ENCODE results near the gene SETBP1.
"Not testable (repeated sequence)": the region's sequence is repeated elsewhere in the genome, so short reads cannot be mapped to it uniquely, and the experiment has no call there.

The SETBP1 gene

DNA sequence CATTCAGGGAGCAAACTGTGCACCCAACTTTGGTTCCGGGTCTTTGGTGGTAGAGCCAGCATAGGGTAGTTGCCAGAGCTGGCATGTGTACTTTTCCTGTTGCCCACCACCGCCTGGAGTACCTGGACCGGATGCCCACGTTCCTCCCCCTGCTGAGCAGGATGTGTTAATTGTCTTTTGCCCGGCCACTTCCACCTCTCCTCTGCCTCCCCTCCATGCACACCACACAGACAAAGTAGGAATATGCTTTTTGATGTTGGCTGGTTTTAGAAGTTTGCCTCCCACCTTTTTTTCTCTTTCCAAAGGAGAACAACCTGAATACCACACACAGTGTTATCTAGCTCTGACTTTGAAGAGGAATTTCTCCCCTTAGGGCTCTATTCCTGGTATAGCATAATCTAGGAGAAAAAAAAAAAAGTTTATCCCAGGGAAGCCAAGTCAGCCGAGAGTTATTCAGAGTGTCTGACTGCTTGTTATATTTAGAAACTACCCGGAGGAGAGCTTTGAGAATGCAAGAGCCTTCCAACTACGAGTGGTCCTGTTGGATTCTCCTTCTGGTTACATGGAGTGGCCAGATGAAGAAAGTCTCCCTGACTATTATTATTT, 111.9 kb downstream of the SETBP1 start:
- DNase-seq (ENCODE audit: low read depth) = no peak

DNA sequence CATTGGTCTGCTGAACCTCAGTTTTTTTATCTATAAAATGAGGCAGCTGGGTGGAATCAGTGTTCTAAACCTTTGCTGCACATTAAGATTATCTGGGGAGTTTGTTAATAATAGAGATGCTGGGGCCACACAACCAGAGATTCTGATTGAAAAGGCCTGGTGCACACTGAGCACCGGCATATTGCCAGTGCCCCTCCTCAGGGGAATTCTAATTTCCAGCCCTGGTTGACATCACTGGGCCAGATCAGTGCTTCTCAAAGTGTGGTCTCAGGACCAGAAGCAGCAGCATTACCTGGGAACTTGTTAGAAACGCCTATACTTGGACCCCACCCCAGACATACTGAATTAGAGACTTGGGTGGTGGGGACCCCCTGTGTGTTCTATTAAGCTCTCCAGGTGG, 112.5 kb downstream of the SETBP1 start:
- DNase-seq (ENCODE audit: low read depth) = no peak

DNA sequence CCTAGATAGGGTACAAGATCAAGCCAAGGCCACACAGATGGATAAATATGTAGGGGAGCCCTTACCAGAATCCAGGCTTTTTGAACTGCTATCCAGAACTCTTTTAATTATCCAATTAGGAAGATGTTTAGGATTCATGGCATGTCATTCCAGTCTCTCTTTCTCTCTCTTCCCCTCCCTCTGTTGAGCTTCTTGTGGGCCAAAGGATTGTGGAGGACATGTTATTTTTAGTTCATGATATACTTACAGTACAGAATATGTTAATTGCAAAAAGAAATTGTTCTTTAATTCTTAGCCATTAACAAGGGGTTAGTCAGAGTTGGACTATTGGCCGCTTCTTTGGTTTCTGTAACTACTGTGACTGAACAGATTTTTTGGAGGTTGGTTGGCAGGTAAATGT, 113.0 kb downstream of the SETBP1 start:
- DNase-seq (ENCODE audit: low read depth) = no peak

DNA sequence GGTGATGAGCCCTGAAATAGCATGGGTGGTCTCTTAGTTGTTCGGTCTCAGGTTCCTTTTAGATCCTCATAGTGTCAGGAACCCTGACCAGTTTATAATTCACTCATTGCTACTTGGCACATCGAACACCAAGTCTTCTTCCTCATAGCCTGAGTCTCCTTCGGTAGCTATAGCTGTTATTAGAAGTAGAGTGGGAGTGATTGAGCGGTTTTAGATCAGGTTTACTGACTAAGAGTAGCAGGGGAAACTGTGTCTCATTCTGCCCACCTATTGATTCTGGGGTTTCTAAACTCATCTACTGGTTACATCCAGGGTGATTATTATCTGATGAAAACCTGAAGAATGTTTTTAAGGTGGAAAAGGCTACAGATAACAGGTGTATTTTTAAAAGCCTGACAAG, 114.6 kb downstream of the SETBP1 start:
- no peak for DNase-seq (ENCODE audit: low read depth)

DNA sequence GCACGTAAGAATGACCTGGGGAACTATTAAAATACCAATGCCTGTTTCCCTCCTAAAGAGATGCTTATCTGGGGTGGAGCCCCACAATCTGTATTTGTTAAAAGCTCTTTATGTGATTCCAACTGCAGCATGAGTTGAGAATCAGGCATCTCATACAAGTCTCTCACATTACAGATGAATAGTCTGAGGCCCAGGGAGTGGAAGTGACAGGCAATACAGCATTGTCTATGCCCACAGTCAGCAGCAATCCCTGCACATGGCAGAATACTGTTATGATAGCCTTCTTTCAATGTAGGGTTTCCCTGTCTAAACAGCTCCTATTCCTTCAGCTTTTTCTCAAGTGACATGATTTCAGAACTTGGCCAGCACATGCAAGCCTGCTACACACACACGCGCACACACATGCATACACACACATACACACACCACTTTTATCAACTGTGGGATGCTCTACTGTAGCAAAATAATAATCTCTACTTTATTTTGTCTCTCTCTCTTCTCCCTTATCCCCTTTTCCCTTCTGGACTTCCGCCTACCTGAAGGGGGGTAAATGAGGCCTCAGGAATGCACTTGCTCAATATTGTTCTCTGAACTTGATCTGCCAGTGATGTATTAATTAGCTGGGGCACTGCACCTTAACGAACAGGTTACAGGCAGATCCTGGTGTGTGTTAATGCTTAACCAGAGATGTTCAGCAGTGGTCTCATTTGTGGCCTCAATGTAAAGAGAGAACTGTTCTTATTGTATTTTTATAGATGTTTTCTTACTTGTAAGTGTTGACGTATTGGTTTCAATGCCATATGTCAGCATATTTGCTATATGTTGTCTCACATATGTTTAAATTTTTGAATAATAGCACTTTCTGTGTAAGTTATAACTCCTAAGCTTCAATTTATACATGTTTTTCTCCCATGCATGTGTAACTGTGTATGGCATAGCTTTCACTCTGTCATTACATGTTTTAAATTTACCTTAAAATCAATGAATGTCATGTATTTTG, 116.0 kb downstream of the SETBP1 start:
- DNase-seq (ENCODE audit: low read depth) = no peak

DNA sequence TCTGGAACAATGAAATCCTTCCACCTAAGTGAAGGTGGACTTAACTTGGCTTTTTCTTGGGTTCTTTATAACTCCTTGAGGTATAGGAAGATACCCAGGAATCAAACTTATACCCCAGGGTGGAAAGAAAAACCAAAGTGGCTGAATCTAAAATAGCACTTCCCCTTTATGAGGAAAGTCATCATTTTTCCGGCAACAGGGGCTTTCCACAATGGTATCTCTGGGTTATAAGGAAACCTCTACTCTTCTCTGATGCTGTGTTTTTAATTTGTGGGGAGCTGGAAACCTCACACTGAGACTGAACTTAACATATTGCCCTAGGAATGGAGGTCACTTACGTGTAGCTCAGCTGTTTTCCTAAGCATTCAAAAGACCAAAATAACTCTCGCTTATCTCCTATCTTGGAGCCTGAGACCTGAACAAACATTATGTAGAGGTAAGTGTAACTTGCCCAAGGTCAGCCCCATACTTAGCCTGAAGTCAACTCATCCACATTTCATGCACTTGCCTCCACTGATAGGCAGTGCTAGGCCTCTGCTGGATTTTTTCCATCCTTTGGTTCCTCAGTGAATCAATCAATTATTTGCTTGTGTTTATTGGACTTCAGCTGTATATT, 117.9 kb downstream of the SETBP1 start:
- no peak for DNase-seq (ENCODE audit: low read depth)

DNA sequence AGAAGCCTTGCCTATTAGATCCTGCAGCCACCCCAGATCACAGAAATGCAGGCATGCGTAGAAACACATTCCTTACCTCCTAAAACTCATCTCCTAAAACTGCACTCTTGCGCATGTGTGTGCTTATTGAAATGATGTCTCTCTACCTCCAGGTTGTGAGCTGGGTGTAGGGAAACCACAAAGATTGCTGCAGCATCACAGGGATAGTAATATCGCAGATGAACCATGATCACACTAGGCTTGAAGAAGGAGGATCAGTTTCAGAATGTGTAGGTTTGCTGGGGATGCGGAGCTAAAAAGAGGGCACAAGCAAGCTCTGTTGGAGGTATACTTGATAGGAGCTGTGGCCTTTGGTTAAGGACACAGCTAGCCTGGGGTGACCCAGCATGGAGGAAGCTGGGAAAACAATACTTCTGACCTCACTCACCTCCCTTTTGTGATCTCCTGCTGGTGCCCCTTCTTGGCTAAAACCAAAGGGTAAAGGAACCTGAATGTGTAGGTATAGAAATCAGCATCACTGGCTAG, 118.8 kb downstream of the SETBP1 start:
- DNase-seq (ENCODE audit: low read depth) = no peak

DNA sequence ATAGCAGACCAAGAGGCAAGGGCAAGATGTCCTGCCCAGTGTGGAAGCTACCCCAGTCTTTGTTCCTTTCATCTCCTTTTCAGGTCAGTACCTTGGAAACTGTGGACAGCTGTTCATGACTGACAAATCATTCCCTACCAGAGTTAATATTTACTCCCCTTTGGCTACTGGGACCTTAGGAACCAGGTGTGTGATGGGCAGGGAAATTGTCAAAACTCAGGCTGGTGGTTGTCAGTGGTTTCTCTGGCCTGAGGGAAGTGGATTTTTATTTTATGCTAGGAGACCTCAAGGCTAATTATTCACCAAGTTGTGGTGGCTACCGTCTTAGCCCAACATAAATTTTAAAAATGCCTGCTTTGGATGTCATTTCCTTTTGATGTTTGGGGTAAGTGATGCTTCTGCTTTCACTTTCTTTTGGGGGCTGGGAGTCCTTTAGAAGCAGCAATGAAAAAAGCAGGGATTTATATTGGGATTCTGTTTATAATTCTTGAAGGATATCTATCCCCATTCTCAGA, 119.3 kb downstream of the SETBP1 start:
- no peak for DNase-seq (ENCODE audit: low read depth)

DNA sequence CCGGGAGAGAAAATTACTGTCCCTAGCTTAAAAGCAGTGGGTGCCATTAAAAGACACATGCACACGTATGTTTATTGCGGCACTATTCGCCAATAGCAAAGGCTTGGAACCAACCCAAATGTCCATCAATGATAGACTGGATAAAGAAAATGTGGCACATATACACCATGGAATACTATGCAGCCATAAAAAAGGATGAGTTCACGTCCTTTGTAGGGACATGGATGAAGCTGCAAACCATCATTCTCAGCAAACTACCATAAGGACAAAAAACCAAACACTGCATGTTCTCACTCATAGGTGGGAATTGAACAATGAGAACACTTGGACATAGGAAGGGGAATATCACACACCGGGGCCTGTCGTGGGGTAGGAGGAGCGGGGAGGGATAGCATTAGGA, 120.1 kb downstream of the SETBP1 start:
- DNase-seq (ENCODE audit: low read depth) = not testable (repeated sequence)

DNA sequence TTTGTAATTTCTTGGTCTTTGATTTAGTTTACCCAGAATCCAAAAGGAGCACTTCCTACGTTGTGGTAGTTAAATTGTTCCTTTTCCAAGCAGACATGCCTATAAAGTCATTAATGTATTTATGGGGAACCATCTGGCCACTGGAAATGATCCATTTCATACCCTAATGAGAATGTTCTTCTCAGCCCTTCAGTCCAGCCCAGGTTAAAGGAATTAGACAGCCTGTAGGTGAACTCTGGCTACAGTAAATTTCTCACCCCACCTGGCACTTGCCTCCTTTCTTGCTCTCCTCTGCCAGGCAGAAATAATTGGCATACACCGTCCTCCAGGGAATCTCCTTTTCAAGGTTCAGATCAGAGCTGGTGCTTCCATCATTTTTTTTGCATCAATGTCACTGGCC, 121.1 kb downstream of the SETBP1 start:
- DNase-seq (ENCODE audit: low read depth) = no peak

DNA sequence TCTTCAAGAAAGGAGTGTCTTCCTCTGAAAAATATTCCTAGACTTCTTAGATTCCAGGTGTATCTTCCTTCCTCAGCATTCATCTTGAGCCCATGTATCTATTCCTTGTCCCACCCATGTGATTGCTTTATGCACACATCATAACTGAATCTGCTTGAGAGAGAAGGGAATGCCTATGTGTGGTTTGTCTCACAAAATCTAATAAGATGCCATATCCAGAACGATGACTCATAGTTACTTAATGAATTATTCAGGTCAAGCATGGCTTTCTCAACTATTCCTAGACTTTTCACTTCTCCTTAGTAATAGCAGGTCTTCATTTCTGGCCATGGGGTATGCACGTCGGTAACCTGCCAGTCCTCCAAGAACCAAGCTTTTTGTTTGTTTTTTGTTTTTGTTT, 121.8 kb downstream of the SETBP1 start:
- no peak for DNase-seq (ENCODE audit: low read depth)

DNA sequence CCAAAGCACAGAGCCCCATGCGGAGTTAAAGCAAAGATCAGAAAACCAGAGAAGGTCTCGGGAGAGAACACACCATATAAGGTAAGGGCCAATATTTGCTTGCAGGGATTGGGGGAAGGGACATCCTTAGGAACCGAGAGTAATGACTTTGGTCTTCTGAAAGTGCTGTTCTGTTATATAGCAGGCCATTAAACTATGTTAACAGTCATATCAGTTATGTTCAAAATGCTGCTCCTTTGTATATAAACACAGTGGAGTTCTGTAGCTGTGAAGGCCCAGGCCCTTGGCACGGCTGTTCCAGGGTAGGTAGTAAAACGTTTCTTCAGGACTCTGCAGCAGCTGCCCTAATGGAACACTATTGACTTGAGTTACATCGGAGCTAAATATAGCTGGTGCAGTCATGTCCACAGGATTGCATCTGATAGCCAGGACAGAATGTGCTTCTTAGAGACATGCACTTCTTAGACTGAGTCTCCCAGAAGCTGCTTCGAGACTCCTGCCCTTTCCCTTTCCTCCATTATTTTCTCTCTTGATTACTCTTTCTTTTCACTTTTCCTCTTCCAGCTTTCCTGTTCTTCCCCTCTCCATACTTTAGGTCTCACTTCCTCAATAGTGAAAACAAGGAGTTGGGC, 122.4 kb downstream of the SETBP1 start:
- peak; percentile 63 for DNase-seq (ENCODE audit: low read depth)

DNA sequence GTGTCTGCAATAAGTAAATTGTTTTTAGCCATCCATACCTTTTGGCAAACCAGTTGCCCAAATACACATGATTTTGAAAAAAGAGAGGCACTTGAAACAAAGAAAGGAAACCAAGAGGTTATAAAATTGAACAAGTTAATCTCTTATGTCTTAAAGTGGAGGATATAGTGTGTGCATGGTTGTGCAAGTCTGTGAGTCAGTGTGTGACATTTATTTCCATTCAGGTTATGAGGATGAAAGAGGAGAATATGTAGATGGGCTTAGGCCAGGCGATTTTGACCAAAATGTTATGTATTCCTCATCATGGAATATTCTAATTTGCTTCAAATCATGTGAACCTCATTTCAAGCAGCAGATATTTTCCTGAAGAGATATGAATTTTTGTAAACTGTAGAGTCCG, 123.3 kb downstream of the SETBP1 start:
- DNase-seq (ENCODE audit: low read depth) = no peak

DNA sequence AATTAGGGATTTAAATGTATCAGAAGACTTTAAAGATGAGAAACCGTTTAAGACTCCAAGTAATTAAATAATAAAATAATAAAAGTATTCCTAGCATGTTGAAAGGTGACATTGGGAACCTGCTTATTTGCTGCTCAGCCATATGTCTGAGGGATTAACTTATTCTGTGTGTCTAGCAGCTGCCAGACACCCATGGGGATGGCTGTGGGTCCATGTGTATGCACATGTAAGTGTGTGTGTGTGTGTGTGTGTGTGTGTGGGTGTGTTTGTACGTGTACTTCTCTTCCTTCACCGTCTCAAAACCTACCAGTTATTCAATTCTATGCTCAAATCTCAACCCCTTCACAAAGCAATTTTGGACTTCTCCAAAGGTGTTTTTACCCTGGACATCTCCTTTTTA, 124.5 kb downstream of the SETBP1 start:
- no peak for DNase-seq (ENCODE audit: low read depth)

DNA sequence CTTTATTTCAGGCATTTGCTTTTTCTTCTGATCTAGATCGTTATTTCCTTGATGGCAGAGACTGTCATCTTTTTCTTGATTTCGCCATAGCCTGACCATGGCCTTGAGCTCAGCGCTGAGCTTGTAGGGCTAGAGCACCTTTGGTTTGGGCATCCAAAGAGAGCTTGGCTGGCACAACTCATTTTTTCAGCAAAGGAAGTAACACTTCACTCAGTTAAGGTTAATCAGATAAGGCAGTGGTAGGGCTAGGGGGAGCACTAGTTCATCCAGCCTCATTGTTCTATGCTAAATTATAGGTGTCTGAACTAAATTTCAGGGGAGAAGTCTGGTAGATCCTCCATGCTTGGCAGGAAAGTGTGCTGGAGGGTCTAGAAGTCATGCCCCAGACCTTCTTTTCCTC, 125.0 kb downstream of the SETBP1 start:
- no peak for DNase-seq (ENCODE audit: low read depth)

DNA sequence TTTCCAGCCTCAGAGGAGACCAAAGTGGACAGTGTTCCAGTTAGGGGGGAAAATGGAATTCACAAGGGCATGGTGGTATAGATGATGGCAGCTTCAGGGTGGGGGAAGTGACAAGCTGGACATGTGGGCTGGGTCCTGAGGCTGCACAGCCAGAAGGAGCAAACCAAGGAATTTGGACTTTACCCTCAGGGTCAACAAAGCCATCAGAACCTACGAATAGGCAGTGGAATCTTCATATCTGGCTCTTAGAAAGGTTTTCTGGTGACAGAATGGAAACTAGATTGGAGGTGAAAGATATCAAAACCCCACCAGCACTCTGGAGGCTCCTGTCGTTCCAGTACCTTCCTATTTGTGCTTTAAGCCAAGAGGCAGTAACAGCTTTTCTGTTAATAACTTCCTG, 127.1 kb downstream of the SETBP1 start:
- no peak for DNase-seq (ENCODE audit: low read depth)

DNA sequence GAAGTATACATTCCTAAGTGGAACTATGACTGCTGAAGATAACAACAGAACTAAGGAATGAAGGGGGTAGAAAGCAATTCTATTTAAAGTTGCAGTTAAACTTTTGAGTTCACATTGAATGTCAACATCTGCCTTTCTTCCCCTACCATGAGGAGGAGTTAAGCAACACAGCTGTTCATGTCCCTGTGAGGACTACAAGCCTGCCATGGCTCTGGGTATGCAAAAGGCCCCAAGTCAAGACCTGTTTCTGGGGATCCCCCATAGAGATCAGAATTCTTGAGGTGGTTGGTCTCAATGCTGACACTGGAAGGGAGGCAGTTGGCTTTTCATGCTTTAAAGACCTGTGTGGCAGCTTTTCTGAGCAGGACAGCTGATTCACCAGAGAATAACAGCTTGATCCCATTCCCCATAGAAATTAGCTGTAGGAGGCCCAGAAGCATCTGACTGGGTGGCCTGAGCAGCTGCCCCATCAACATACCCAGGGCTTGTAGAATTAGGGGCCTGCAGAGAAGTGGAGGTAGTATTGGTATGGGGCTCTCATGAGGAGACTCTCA, 131.0 kb downstream of the SETBP1 start:
- no peak for DNase-seq (ENCODE audit: low read depth)

DNA sequence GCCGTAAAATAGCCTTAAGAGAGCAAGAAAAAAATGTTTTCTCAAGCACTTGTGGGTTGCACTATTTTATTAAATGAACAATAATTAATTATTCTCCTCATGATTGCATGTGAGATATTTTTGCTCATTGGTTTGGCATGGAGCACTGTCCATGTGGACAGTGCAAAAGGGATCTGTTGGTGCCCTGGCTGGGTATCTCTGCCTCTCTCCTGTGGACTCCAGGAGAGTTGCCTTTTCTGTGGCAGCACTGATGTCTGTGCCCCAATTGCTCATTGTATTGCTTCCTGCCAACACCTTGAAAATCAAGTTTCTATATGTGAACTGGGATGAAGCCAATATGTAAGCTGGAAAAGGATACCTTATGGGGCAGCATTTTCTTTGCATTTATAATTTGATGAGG, 131.7 kb downstream of the SETBP1 start:
- no peak for DNase-seq (ENCODE audit: low read depth)

DNA sequence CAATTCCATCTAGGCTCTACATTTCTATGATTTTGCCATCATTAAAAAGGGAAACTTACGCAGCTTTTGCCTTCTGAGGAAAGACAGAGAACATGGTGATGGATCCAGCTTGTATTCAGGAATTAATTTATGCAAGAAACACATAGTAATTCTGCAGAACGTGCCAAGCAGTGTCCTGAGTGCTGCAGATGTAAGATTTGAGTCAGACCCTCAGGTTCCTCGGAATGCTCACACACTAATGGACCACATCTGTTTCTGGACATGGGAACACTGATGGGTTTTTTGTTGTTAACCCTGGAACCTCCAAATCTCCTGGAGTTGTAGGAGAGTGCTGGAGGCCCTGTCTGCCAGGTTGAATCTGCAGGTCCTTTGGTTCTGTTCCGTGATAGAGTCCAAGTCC, 132.9 kb downstream of the SETBP1 start:
- DNase-seq (ENCODE audit: low read depth) = no peak

DNA sequence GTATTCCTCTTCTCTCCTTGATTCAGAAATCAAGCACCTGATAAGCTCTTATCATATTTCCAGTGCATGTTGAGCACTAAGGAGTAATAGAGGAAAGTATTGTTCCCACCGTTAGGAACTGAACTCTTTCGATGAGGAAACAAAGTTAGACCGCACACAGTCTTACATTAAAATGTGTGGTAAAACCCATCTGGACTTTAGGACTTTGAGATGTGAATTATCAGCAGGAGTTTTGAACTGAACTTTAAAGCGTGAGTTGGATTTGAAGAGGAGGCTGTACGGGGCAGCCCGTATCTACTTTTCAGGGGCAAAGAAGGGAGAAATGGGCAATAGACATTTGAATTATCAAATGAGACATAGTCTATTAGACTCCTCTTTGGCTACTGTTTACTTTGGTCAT, 134.4 kb downstream of the SETBP1 start:
- no peak for DNase-seq (ENCODE audit: low read depth)

DNA sequence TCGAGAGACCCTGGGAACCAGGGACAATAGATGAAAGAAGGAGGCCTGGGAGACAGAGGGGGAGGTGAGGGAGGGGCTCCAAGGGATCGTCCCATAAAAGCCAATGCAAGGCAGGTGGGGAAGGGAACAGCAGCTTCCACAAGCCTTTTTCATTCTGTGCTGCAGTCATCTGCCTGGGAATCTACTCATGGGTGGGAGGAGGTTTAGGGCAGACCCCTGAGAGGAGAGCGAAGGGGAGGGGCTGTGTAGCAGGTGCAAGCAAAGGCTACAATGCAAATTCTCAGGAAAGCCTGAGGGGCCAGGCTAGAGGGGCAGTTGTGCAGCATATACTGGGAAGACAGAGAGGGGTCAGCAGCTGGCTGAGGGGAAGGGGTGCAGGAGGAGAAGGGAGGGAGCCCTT, 135.4 kb downstream of the SETBP1 start:
- DNase-seq (ENCODE audit: low read depth) = no peak

DNA sequence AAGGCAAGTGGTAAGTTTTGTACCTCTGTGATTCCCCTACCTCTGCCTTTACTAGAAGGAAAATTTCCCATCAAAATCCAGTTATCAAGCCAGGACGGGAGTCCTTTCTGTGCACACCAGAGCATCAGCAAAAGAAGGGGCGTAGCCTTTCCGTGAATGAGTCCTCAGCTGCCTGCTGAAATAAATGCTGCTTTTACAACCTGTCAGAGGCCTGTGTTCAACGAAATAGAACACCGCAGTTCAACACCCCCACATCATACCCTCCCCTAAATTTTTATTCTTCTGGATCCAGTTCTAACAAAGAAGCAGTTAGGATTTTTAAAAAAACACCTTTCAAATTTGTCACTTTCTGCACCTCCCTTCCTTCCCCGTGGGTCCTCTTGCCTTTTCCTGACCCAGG, 135.8 kb downstream of the SETBP1 start:
- DNase-seq (ENCODE audit: low read depth) = no peak
